Subcutaneous abdominal adipose tissue (tissue), 5 donors: ENCODE measurements around the gene ADAMTS18.
"Not testable (repeated sequence)": the region's sequence is repeated elsewhere in the genome, so short reads cannot be mapped to it uniquely, and the experiment has no call there.

Source experiments
- H3K27ac ChIP-seq: one replicate; pipeline ENCODE4 v1.7.0; 2013; ENCODE audit warnings: low read depth, mild to moderate bottlenecking, inconsistent platforms, low read length, moderate library complexity
- H3K27me3 ChIP-seq, 5 donors: one replicate each; pipeline ENCODE4 v1.7.0; 2013; ENCODE audit warnings: low read length in 5 of 5, inconsistent platforms in 1 of 5; ENCODE audit not compliant: control insufficient read depth in 5 of 5, insufficient read depth in 4 of 5
- H3K36me3 ChIP-seq, 5 donors: one replicate each; pipeline ENCODE4 v1.7.0; 2013; ENCODE audit warnings: low read length in 5 of 5; ENCODE audit not compliant: control insufficient read depth in 5 of 5, insufficient read depth in 5 of 5
- H3K4me1 ChIP-seq, 5 donors: one replicate each; pipeline ENCODE4 v1.7.0; 2013; ENCODE audit warnings: low read length in 5 of 5, mild to moderate bottlenecking in 3 of 5, moderate library complexity in 1 of 5; ENCODE audit not compliant: control insufficient read depth in 5 of 5, insufficient read depth in 5 of 5
- H3K4me3 ChIP-seq, 5 donors: one replicate each; pipeline ENCODE4 v1.7.0; 2013; ENCODE audit warnings: low read length in 5 of 5, low read depth in 1 of 5
- H3K9ac ChIP-seq, 5 donors: one replicate each; pipeline ENCODE4 v1.7.0; 2013; ENCODE audit warnings: low read length in 5 of 5, mild to moderate bottlenecking in 4 of 5, moderate library complexity in 3 of 5
- H3K9me3 ChIP-seq, 5 donors: one replicate each; pipeline ENCODE4 v1.7.0; 2013; ENCODE audit warnings: low read length in 5 of 5; ENCODE audit not compliant: control insufficient read depth in 5 of 5
- donor health status: healthy.
- donor health status: healthy.
- donor health status: healthy.
- donor health status: healthy.
- donor health status: healthy.

Gene ADAMTS18, protein sequence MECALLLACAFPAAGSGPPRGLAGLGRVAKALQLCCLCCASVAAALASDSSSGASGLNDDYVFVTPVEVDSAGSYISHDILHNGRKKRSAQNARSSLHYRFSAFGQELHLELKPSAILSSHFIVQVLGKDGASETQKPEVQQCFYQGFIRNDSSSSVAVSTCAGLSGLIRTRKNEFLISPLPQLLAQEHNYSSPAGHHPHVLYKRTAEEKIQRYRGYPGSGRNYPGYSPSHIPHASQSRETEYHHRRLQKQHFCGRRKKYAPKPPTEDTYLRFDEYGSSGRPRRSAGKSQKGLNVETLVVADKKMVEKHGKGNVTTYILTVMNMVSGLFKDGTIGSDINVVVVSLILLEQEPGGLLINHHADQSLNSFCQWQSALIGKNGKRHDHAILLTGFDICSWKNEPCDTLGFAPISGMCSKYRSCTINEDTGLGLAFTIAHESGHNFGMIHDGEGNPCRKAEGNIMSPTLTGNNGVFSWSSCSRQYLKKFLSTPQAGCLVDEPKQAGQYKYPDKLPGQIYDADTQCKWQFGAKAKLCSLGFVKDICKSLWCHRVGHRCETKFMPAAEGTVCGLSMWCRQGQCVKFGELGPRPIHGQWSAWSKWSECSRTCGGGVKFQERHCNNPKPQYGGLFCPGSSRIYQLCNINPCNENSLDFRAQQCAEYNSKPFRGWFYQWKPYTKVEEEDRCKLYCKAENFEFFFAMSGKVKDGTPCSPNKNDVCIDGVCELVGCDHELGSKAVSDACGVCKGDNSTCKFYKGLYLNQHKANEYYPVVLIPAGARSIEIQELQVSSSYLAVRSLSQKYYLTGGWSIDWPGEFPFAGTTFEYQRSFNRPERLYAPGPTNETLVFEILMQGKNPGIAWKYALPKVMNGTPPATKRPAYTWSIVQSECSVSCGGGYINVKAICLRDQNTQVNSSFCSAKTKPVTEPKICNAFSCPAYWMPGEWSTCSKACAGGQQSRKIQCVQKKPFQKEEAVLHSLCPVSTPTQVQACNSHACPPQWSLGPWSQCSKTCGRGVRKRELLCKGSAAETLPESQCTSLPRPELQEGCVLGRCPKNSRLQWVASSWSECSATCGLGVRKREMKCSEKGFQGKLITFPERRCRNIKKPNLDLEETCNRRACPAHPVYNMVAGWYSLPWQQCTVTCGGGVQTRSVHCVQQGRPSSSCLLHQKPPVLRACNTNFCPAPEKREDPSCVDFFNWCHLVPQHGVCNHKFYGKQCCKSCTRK (N-terminal part only)

DNA sequence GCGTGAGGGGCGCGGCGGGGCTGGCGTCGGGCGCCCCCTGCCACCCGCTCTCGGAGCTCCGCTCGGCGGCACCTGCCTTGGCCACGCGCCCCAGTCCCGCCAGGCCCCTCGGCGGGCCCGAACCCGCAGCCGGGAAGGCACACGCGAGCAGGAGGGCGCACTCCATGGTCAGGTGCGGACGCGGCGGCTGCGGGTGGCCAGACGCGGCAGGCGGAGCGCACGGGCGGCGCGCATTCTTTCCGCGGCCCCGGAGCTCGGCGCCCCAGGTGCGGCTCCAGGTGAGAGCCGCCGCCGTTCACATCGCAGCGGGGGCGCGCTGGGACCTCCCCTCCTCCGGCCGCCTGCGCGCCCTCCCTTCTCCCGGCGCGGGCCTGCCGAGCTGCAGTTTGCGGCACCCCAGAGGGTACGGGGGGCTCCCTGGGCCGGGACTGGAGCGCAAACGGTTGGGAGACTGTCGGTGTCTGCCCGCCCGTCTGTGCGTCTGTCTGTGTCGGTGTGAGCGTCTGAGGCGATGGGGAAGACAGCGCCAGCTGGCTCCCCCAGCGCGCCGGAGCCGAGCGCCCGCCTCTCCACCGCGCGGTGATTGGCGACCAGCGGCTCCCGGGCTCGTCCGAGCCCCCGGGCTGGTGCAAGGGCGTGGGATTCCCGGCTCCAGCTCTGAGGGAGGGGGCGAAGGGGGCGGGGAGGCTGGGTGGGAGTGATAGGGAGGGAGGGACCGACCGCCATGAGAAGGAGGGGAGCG is at the start of gene ADAMTS18:
TSS of gene ADAMTS18 (minus strand) at position 505 of the 742 bp plus-strand sequence. CDS start at position 166, 339 bp downstream.
- H3K27me3 ChIP-seq = peaks cover 7 to 18% (median 14%) of the 10 kb centered on the region in 5 donors
- peak within 1 kb of the TSS; percentile 61 to 78 (median 65) for H3K4me3 ChIP-seq
- no peaks in the 10 kb centered on the region for H3K9me3 ChIP-seq
- peak within 1 kb of the TSS in 2 of 5 donors; percentile 12 to 24 for H3K9ac ChIP-seq
- H3K27ac ChIP-seq = peak within 1 kb of the TSS; percentile 45
- H3K4me1 ChIP-seq = peaks cover 0 to 22% (median 14%) of the 10 kb centered on the region in 5 donors
- H3K36me3 ChIP-seq = no peaks in the 10 kb centered on the region

- H3K27ac ChIP-seq = peak overlapping the region; percentile 59
- no peaks in the 10 kb centered on the region for H3K27me3 ChIP-seq
- no peaks in the 10 kb centered on the region for H3K36me3 ChIP-seq
These were observed 46.0 kb upstream of the ADAMTS18 start for GRCh38 chr16:77480681-77481315.

GRCh38 chr16:77472262-77472661 is 37.4 kb upstream of the ADAMTS18 start:
- H3K27me3 ChIP-seq = no peaks in the 10 kb centered on the region
- H3K9me3 ChIP-seq = no peaks in the 10 kb centered on the region
- H3K36me3 ChIP-seq = no peaks in the 10 kb centered on the region
- H3K4me3 ChIP-seq = no peak overlapping the region
- peaks cover 4 to 31% (median 22%) of the 10 kb centered on the region in 5 donors for H3K4me1 ChIP-seq
- H3K9ac ChIP-seq = no peak overlapping the region
- H3K27ac ChIP-seq = no peak overlapping the region

More at GRCh38 chr16:77480681-77481315, 46.0 kb upstream of the ADAMTS18 start:
- Histone ChIP-seq H3K9me3 (no peaks in the 10 kb centered on the region), H3K4me3 (no peak overlapping the region), H3K4me1 (peaks cover 2 to 21% (median 10%) of the 10 kb centered on the region in 5 donors), H3K9ac (peak overlapping the region in 1 of 5 donors; percentile 30)

- Histone ChIP-seq H3K9ac (no peak overlapping the region), H3K9me3 (no peaks in the 10 kb centered on the region), H3K27ac (no peak overlapping the region), H3K27me3 (no peaks in the 10 kb centered on the region), H3K4me3 (no peak overlapping the region), H3K36me3 (no peaks in the 10 kb centered on the region), H3K4me1 (peaks cover 4 to 31% (median 22%) of the 10 kb centered on the region in 5 donors)
These were observed 36.0 kb upstream of the ADAMTS18 start for GRCh38 chr16:77470851-77471250.

DNA sequence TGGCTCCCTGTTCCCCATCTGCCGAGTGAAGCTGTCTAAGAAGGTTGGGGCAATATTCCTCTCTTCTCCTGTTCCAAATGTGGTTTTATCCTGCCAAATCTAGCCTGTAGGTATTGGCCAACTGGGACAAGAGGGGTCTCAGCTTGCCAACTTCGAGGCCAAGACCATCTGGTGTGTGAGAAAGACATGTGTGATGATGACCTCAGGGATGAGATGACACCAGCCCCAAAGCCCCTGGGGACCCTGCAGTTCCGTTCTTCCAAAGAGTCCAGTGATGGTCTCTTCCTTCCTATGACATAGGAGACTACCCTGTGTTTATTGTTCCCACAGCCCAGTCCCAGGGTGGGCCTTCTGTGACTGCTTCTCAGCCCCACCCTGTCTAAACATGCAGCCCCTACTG is 34.8 kb upstream of the ADAMTS18 start:
- Histone ChIP-seq H3K36me3 (no peaks in the 10 kb centered on the region), H3K27ac (peak overlapping the region; percentile 47), H3K27me3 (no peaks in the 10 kb centered on the region), H3K9ac (no peak overlapping the region), H3K9me3 (no peaks in the 10 kb centered on the region), H3K4me3 (no peak overlapping the region), H3K4me1 (peaks cover 4 to 31% (median 22%) of the 10 kb centered on the region in 5 donors)

DNA sequence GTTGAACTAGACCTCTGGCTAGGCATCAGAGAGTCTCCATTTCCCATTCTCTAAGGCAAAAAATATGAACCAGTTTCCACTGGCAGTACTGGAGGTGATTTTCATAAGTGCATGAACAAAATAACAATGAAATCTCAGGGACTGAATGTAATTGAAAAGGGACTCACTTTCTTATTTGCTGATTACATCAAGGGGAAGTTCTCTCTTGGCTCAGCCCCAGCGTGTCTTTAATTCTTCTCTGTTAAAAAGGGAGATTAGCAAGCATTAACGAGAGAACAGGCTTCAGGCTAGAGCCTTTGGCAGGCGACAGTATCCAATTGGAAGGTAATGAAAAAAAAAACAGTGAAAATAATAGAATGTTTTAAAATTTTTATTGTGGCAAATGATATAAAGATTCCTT is 34.0 kb upstream of the ADAMTS18 start:
- Histone ChIP-seq H3K9me3 (no peaks in the 10 kb centered on the region), H3K27me3 (no peaks in the 10 kb centered on the region), H3K4me3 (no peak overlapping the region), H3K27ac (peak overlapping the region; percentile 43), H3K36me3 (no peaks in the 10 kb centered on the region), H3K4me1 (peaks cover 4 to 31% (median 22%) of the 10 kb centered on the region in 5 donors), H3K9ac (no peak overlapping the region)

DNA sequence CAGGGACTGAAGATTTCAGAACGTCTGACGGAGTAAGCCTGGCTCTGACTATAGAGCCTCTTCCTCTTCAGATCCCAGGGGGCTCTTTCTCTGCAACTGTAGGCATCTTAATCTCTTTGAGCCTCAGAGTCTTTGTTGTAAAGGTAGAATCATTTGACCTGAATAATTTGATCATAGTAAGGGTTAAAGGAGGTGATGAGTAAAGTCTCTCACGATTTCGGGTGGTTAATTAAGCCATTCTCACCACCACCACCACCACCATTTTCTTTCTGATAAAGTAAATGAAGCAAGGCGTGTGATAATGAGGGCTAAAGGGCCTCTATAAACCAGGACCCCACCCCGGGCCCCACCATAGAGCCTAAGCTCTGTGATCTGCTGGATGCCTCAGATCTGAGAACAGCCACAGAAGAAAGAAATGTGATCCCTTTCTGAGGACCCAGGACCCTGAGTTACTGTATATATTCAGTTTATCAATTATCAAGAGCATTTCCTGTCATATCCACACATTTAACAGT is 33.0 kb upstream of the ADAMTS18 start:
- Histone ChIP-seq H3K9ac (no peak overlapping the region), H3K27ac (no peak overlapping the region), H3K36me3 (no peaks in the 10 kb centered on the region), H3K4me3 (no peak overlapping the region), H3K27me3 (no peaks in the 10 kb centered on the region), H3K4me1 (peaks cover 4 to 31% (median 22%) of the 10 kb centered on the region in 5 donors), H3K9me3 (no peaks in the 10 kb centered on the region)

DNA sequence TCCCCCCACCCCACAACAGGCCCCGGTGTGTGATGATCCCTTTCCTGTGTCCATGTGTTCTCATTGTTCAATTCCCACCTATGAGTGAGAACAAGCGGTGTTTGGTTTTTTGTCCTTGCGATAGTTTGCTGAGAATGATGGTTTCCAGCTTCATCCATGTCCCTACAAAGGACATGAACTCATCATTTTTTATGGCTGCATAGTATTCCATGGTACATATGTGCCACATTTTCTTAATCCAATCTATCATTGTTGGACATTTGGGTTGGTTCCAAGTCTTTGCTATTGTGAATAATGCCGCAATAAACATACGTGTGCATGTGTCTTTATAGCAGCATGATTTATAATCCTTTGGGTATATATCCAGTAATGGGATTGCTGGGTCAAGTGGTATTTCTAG is 28.8 kb upstream of the ADAMTS18 start:
- not testable (repeated sequence) for H3K27ac ChIP-seq, H3K27me3 ChIP-seq, H3K9me3 ChIP-seq, H3K4me3 ChIP-seq, H3K9ac ChIP-seq, H3K36me3 ChIP-seq
- H3K4me1 ChIP-seq = peaks cover 0 to 11% (median 7%) of the 10 kb centered on the region in 5 donors

GRCh38 chr16:77462894-77463293 is 28.1 kb upstream of the ADAMTS18 start:
- Histone ChIP-seq H3K36me3 (no peaks in the 10 kb centered on the region), H3K4me3 (no peak overlapping the region), H3K4me1 (peaks cover 0 to 4% (median 0%) of the 10 kb centered on the region in 5 donors), H3K27ac (no peak overlapping the region), H3K9me3 (no peaks in the 10 kb centered on the region), H3K9ac (no peak overlapping the region), H3K27me3 (no peaks in the 10 kb centered on the region)
